Activated gamma-delta T cell treated with Interleukin-2 at 50 U/mL for 16 hours (primary cell): ENCODE measurements around the gene SSTR3.
"Not testable (repeated sequence)": the region's sequence is repeated elsewhere in the genome, so short reads cannot be mapped to it uniquely, and the experiment has no call there.

Source experiments
- DNase-seq: peaks from one replicate; pipeline ENCODE4 v3.0.0-alpha.2; 2020

Gene SSTR3

DNA sequence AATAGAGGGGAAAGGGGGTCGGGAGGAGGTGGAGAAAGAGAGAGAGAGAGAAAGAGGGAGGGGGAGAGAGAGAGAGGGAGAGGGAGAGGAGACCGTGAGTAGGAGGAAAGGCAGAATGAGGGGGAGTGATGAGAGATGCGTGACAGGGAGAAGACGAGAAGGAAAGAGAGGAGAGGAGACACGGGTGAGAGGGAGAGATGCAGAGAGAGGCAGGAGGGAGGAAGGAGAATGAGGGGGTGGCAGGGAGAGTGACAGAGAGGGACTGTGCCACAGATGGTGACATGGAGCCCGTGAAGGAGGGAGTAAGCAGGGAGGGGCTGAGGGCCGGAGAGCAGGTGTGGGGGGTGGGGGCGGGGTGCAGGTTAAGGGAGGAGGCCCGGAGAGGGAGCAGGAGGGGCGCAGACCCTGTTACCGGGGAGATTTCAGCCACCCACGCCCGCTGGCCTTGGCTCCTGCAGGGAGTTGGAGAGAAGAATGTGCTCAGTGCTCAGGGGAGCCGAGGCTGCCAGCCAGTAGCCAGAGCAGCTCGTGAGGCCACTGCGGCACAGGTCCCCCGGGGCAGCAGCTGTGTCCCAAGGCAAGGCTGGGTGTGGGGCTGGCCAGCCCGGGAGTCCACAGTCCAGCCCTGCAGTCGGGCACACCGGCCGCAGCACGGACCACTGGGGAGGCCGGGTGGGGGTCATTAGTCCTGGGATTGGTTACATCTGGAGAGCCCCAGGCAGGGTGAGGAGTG lies at the start of gene SSTR3:
Gene SSTR3, minus strand, starts transcription at position 304 of the 733 bp plus-strand sequence. CDS start 4,674 bp downstream, outside the sequence.
- no peak for DNase-seq

DNA sequence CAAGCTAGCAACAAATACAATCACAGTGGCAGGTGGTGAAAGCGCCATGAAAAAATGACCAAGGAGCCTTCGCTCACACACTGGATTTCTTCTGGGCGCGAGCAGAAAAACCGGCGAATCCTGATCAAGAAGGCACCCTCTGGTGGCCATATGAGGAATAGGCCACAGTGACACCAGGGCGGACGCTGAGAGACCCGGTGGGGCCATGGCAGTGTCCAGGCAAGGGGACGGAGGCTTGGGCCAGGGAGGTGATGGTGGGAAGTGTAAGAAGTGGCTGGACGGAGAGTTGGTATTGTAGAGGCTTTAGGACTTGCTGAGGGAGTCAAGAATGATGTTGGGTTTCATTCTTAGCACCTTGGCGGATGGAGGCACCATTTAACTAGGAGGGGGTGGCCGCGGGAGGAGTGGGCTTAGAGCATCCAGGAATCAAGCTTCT lies 48.6 kb upstream of the SSTR3 start:
- DNase-seq, result peak; percentile 58

GRCh38 chr22:37260155-37260795 lies 48.0 kb upstream of the SSTR3 start:
- DNase-seq, result no peak

DNA sequence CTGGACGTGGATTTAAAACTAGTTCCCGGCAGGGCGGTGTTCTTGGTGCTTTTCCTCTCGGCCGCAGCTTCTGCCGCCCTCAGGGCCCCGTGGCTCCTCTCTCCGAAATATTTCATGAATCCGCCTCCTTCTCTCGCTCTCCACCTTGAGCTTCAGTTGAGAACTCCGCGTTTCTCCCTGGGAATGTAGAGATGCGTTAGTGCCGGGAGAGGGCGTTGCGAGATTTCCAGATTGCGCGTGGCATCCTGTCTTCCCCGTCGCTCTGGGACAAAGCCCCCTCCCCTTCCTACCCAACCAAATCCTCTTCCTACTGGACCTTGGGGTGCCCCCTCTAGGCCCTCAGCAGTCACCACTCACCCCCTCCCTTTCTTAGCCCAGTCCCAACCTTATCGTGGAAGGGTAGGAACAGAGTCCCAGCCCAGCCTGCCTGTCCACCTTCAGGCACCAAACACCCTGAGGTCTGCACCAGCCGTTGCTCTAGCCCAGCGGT lies 47.3 kb upstream of the SSTR3 start:
- DNase-seq, result no peak

DNA sequence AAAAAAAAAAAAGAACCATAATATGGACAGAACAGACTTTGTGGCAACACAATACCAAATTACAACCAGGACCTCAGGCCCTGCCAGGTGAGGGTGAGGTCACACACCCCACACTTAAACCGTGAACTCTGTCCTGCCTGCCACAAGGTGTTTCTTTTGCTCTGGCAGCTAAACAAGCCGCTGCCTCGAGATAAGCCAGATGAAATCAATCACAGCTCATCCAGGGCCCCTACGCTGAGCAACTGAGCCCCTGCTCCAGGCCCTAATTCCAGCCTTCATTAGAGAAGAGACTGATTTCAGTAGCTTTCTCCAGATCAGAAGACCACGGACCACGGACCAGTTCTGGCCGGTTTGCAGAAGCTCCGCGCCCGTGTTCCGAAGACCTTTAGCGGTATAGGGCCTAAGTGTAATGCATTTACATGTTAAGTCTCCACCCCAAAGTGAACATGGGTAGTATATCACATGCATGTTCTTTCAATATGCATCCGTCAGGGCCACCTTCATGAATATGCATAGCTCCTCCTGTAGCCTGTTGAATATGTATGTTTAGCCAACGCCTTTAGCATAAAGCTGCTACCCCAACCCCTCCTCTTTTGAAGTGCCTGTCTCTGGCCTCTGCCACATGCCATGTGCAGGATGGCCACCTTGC lies 46.6 kb upstream of the SSTR3 start:
- DNase-seq, result no peak

GRCh38 chr22:37258005-37258752 lies 45.9 kb upstream of the SSTR3 start:
- no peak for DNase-seq

DNA sequence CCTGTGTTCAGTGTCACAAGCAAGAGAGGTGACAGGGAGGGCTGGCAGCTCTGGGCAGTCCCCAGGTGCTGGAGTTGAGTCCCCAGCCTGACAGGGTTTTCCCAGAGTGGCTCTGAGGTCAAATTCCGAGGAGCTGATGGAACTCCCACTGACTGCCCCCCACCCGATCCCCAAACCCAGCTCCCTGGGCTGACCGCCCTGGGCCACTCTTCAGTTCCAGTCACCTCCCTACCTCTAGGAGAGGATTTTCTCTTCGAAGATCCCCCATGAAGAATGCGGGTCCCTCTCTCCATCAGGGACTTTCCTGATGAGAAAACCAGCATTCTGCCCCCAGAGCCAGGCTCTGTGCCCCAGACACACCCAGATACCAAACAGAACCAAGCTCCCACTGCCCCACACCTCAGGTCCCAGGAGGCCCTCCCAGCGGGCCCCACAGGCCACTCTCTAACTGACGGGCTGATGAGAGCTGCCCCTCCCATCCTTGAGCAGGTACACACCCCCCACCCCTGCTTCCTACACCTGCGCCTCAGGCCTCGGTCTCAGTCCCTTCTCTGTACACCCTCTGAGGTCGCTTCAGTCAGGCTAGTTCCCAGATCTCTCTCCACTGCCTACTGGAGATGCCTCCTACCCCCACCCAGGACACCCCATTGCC lies 43.9 kb upstream of the SSTR3 start:
- DNase-seq, result no peak

- DNase-seq, result no peak
Measured at GRCh38 chr22:37255558-37256006, 43.3 kb upstream of the SSTR3 start.

GRCh38 chr22:37254867-37255233 lies 42.6 kb upstream of the SSTR3 start:
- DNase-seq, result no peak

- no peak for DNase-seq
Measured at GRCh38 chr22:37254209-37254866, 42.1 kb upstream of the SSTR3 start.

- DNase-seq, result no peak
Measured at GRCh38 chr22:37253126-37253660, 40.9 kb upstream of the SSTR3 start.

DNA sequence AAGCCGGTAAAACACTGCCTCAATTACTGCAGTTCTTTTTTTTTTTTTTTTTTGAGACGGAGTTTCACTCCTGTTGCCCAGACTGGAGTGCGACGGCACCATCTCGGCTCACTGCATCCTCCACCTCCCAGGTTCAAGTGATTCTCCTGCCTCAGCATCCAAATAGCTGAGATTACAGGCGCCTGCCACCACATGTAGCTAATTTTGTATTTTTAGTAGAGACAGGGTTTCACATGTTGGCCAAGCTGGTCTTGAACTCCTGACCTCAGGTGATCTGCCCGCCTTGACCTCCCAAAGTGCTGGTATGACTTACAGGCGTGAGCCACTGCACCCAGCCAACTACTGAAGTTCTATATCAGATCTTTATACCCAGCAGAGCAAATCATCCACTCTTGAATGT lies 39.6 kb upstream of the SSTR3 start:
- DNase-seq, result not testable (repeated sequence)

- no peak for DNase-seq
Measured at GRCh38 chr22:37249986-37250385, 37.7 kb upstream of the SSTR3 start.

DNA sequence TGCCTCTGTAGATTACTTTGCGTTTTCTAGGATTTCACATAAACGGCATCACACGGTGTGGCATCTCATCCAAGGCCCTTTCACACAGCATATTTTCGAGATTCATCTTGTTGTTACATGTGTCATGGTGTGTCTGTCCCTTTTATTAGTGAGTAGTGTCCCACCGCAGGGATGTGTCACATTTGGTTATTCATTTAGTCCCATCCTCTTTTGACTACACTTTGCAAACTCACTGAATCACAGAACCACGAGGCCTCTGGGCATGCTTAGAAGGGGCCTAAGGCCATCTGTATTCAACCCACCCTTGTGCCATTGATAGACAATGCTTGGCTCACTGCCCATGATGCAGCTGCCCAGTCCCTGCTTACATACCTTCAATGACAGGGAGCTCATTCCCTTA lies 36.0 kb upstream of the SSTR3 start:
- no peak for DNase-seq

DNA sequence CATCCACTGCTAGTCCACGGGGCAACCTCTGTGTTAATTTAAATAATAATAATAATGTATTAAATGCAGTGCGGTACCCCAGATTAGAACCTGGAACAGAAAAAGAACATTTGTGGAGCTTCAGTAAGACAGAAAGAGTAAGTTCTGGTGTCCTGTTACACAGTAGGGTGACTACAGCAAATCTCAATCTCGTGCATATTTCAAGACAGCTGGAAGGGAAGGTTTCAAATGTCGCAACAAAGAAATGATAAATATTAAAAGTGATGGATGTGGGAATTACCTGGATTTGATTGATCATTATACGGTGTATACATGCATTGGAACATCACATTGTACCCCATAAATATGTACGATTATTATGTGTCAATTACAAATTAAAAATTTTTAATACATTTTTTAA lies 33.5 kb upstream of the SSTR3 start:
- no peak for DNase-seq

- DNase-seq, result no peak
Measured at GRCh38 chr22:37244922-37245722, 32.8 kb upstream of the SSTR3 start.

GRCh38 chr22:37244114-37244921 lies 32.0 kb upstream of the SSTR3 start, which contains the start of gene RAC2:
TSS of gene RAC2 (minus strand) at chr22:37244269. CDS start at chr22:37244148, 121 bp downstream.
- DNase-seq, result peak; percentile 90

GRCh38 chr22:37243402-37244113 lies 31.3 kb upstream of the SSTR3 start:
- DNase-seq, result no peak

DNA sequence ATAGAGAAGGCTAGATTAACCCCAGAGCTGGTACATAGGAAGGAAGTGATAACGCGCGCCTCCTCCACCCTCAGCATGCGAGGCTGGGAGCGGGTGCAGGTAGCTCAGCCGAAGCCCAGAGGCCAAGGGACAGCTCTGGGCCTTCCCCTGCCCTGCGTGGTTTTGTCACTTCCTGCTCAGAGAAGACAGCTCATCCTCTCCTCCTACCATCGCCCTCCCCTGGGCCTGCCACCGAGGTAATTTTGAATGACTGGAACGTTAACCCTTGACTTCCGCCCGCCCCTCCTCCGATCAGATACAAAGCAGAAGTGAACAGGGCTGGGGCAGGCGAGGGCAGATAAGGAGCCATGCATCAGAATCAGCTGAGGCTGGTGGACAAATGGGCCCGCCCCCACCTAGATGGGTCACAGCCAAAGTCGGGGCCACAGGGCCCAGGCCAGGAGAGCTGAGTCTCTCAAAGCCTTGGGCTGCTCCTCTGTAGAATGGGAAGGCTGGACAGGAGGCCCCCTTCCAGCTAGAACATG lies 30.2 kb upstream of the SSTR3 start:
- DNase-seq, result peak; percentile 89
